GDM1 (cell line): ENCODE results near the gene SH3GLB2.
A peak's percentile ranks its signal among the peaks of the same experiment; 100 is the strongest.
"Not testable (repeated sequence)": the region's sequence is repeated elsewhere in the genome, so short reads cannot be mapped to it uniquely, and the experiment has no call there.

ENCODE experiments used
- DNase-seq: peaks from one replicate; lab custom pipeline; 2025; lab: John Stamatoyannopoulos, UW

The SH3GLB2 gene

GRCh38 chr9:129053020-129053419, 24.9 kb upstream of the SH3GLB2 start:
- no peak for DNase-seq

GRCh38 chr9:129052592-129052991, 24.5 kb upstream of the SH3GLB2 start:
- no peak for DNase-seq

GRCh38 chr9:129042016-129042415, 13.9 kb upstream of the SH3GLB2 start:
- DNase-seq: no peak

DNA sequence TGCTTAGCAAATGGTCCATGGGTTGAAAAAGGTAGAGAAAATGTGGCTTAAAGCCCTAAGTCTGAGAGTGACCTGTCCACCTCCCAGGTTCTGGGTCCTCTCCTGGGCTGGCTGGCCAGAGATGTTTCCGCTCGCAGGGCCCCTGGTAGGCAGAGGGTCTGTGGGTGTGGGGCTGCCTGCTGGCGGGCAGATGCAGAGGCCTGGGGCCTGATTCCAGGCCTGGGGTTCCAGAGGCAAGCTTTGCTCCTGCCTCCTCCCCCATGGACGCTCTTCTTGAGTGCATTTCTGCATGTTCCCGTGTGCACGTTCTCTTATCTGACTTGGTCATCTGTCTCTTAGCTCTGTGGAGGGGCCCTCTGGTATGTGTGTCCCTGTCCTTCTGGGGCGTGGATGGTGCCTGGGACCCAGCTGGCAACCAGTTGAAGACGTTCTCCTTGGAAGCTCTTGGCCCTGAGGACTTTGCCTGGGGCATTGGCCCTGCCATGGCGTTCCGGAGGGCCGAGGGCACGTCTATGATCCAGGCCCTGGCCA, 12.0 kb upstream of the SH3GLB2 start:
- DNase-seq: no peak

- no peak for DNase-seq
Observed at GRCh38 chr9:129038109-129038852, 10.2 kb upstream of the SH3GLB2 start.

DNA sequence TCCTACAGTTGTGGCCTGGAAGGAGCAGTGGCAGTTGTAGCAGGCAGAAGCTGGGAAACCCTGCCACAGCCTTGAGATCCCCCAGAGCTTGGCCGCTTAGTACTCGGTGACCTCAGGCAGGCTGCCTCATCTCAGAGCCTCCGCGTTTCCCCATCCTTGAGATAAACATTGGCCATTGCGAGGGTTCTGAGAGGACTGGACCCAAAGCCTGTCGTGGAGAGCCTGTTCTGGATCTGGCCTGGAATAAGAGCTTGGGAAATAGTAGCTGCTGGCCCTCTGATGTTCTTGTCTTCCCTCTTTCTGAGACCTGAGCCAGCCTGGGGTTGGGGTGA, 9.6 kb upstream of the SH3GLB2 start:
- no peak for DNase-seq

- no peak for DNase-seq
Observed at GRCh38 chr9:129036923-129037766, 9.0 kb upstream of the SH3GLB2 start.

GRCh38 chr9:129036241-129036922, 8.3 kb upstream of the SH3GLB2 start, which contains the start of gene MIGA2:
Gene MIGA2 (plus strand): TSS chr9:129036626. CDS start chr9:129040595, 3,969 bp downstream.
- DNase-seq: peak; percentile 98

GRCh38 chr9:129035838-129036237, 7.7 kb upstream of the SH3GLB2 start:
- not testable (repeated sequence) for DNase-seq

DNA sequence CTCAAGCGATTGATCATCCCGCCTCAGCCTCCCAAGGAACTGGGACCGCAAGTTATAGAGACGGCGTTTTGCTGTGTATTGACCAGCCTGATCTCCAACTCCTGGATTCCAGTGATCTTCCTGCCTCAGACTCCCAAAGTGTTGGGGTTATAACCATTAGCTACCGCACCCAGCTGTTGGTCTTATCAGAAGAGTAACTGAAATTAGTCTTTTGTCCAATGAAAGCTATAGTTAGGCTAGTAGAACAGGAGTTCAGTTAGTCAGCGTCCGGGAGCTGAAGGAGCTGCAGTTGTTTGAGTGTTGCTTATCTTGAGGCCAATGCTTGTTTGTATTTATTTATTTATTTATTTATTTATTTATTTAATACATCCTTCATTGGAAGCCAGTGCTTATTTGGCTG, 5.1 kb upstream of the SH3GLB2 start:
- DNase-seq: no peak

GRCh38 chr9:129032541-129033159, 4.5 kb upstream of the SH3GLB2 start:
- no peak for DNase-seq

DNA sequence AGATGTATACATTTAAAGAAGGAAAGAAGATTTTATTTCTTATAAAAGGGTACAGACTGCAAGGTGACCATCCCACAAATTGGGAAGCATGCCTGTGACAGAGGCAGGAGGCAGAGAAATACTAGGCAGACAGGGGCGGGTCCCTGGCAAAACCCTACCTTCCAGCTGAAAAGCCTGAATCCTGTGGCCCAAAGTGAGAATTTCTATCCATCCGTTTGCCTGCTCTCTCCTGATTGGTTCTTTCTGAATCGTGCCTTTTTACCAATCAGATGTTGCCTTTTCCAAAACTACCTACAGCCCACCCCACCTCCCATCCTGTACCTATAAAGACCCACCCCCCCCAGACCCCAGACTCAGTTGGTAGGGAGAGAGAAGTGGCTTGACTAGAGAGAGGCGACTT, 3.4 kb upstream of the SH3GLB2 start:
- DNase-seq: no peak

DNA sequence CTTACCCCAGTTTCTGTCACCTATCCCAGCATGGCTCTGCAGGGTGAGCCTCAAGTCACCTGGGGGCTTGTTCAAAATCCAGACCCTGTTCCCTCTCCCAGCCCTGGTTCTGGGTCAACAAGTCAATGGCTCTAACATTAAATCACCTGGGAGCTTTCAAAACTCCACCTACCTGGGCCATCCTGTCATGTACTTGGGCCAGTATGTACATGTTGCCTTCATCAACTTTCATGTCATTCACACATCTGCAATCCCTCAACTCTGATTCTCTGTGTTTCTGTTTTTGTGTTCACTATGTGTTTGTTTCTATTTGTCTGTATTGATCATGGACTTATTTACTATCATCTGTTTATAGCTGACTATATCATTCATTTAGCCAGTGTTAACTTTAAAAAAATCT, 2.1 kb upstream of the SH3GLB2 start:
- no peak for DNase-seq

- peak; percentile 46 for DNase-seq
Observed at GRCh38 chr9:129027685-129028191, 393 bp downstream of the SH3GLB2 start.

DNA sequence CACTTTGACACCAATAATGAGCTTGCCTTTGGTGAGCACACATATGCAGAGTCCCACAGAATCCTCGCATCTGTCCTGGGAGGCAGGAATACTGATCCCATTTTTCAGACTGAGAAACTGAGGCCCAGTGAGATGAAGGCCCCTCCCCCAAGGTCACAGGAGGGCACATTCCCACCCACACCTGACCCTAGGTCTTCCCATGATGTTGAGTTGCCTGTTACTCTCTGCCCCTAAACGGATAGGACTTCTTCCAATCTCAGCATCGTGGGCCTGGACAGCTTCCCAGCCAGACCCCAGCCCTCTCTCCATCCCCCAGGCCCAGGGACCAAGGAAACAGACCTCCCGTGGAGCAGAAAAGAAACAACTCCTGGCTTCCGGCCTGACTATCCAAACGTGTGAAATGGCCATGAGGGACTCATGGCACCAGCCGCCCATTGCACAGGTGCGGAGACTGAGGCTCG, 877 bp downstream of the SH3GLB2 start:
- no peak for DNase-seq

- DNase-seq: no peak
Observed at GRCh38 chr9:129026442-129027223, 1.5 kb downstream of the SH3GLB2 start.

- DNase-seq: no peak
Observed at GRCh38 chr9:129023908-129024233, 4.3 kb downstream of the SH3GLB2 start.

GRCh38 chr9:129023036-129023907, 4.9 kb downstream of the SH3GLB2 start:
- no peak for DNase-seq

DNA sequence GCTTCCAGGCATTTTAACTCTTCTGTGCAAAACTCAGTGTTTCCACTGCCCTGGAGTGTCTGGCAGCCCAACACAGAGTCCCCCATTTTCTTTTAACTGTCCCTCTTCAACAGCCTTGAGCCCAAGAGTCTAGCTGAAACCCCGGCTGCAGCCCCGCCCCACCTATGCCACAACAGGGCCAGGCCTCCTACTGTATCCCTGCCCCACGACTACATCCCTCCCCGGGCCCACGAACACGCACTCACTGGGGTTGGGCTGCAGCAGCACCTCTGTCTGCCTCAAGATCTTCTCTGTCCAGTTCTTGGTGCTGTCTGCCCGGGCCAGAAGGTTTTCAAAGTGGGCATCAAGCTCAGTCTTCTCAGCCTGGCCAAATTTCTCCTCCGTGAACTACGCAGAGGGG, 6.1 kb downstream of the SH3GLB2 start:
- no peak for DNase-seq

DNA sequence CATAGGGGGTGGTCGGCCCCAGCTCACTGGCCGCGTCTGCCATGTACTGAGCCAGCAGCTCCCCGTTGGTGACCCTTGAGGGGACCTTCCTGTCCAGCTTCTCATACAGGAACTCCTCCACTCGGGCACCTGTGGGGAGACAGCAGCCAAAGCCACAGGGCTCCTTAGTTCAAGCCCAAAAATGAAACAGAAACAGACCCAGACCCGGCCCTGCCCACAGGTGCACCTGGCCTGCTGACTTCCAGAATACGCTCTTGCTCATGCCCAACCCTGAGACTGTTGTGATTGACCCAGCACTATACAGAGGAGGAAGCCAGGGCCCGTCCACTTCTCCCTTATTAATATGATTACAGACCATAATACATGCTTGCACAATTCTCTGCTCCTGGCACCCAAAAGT, 7.0 kb downstream of the SH3GLB2 start:
- DNase-seq: no peak
